OCI-LY7 (cell line): ENCODE results near the gene ENTR1. TPM values are rescaled to one million over a fixed set of nuclear protein-coding genes. Genes with fewer than 3 reads are reported as not detected.
A peak's percentile ranks its signal among the peaks of the same experiment; 100 is the strongest.

Experiments
- BruUV-seq: library from RNA; stranded (reverse); fragments of 400-500 nt; replicated peaks from 2 replicates; lab custom pipeline; 2021; lab: Mats Ljungman, UMichigan
- CTCF ChIA-PET: fragments of 300-600 bp; sonication (Branson Sonifier 250); formaldehyde crosslinking; loops from one replicate; lab custom pipeline; 2022; ENCODE audit warnings: antibody characterized with exemption; ENCODE audit not compliant: unreplicated experiment; lab: Charles Lee
- POLR2A ChIA-PET: fragments of 300-600 bp; sonication (Branson Sonifier 250); formaldehyde crosslinking; loops from one replicate; lab custom pipeline; 2022; ENCODE audit warnings: antibody characterized with exemption; lab: Charles Lee
- DNase-seq: peaks from one replicate; pipeline ENCODE4 v3.0.0-alpha.2; 2015; ENCODE audit warnings: low spot score
- H2AFZ ChIP-seq: fragments of 200-600 bp; sonication (generic), shearing (Covaris generic); 2 replicates; pipeline ENCODE4 v1.6.1; 2014; ENCODE audit warnings: mild to moderate bottlenecking, antibody characterized with exemption, low read length, moderate library complexity
- H3K27ac ChIP-seq: fragments of 200-600 bp; sonication (generic); 2 replicates; pipeline ENCODE4 v1.5.1; 2014; ENCODE audit warnings: mixed run types, low read depth, mild to moderate bottlenecking, moderate library complexity, low read length, inconsistent platforms; ENCODE audit not compliant: poor library complexity, severe bottlenecking
- H3K36me3 ChIP-seq: fragments of 200-600 bp; sonication (generic); 2 replicates; pipeline ENCODE4 v1.6.1; 2014; ENCODE audit warnings: mild to moderate bottlenecking, antibody characterized with exemption, low read length, moderate library complexity, mixed read lengths; ENCODE audit not compliant: insufficient read depth
- H3K4me1 ChIP-seq: fragments of 200-600 bp; sonication (generic); 2 replicates; pipeline ENCODE4 v1.5.1; 2014; ENCODE audit warnings: mild to moderate bottlenecking, low read length; ENCODE audit not compliant: insufficient read depth, poor library complexity, severe bottlenecking
- H3K4me2 ChIP-seq: fragments of 200-600 bp; sonication (generic); 2 replicates; pipeline ENCODE4 v1.6.1; 2014; ENCODE audit warnings: mild to moderate bottlenecking, low read length
- H3K4me3 ChIP-seq: fragments of 200-600 bp; sonication (generic); 2 replicates; pipeline ENCODE4 v1.5.1; 2014; ENCODE audit warnings: mild to moderate bottlenecking, low read depth, low read length; ENCODE audit not compliant: poor library complexity, severe bottlenecking
- H3K79me2 ChIP-seq: fragments of 200-600 bp; sonication (generic); 2 replicates; pipeline ENCODE4 v1.6.1; 2016; ENCODE audit warnings: low read depth, mild to moderate bottlenecking, low read length, moderate library complexity, mixed read lengths; ENCODE audit not compliant: insufficient read depth
- H3K9me2 ChIP-seq: fragments of 200-600 bp; sonication (generic); 2 replicates; pipeline ENCODE4 v1.6.1; 2016; ENCODE audit warnings: mild to moderate bottlenecking, low read length, mixed read lengths; ENCODE audit not compliant: insufficient read depth
- H3K9me3 ChIP-seq: fragments of 200-600 bp; sonication (generic); 2 replicates; pipeline ENCODE4 v1.6.1; 2014; ENCODE audit warnings: mild to moderate bottlenecking, mixed run types, low read length, mixed read lengths
- H4K20me1 ChIP-seq: fragments of 200-600 bp; sonication (generic); 2 replicates; pipeline ENCODE4 v1.6.1; 2014; ENCODE audit warnings: mild to moderate bottlenecking, antibody characterized with exemption, low read length, moderate library complexity, mixed read lengths; ENCODE audit not compliant: insufficient read depth
- EZH2phosphoT487 ChIP-seq: fragments of 200-600 bp; sonication (generic); IDR thresholded peaks from 2 replicates; pipeline ENCODE4 v1.6.1; 2018; ENCODE audit warnings: low read depth, borderline replicate concordance, mild to moderate bottlenecking, mixed run types, antibody characterized with exemption, low read length, moderate library complexity, mixed read lengths
- intact Hi-C: fragments of 100-400 bp; cut with micrococcal nuclease; formaldehyde crosslinking; loops from one replicate; pipeline ENCODE4 v1.10.0; 2022; ENCODE audit not compliant: unreplicated experiment
- total RNA-seq, 2 experiments: library from RNA; depleted of rRNA in 1 of 2; stranded (reverse); fragments of >200 nt in 1 of 2; shearing (Covaris generic) in 1 of 2; gene quantifications; 2 replicates each; pipeline ENCODE4 v1.2.3, GENCODE V29; 2014 to 2022
- TF ChIP-seq, protein P1 (sequence below): fragments of 200-600 bp; sonication (generic); conservative IDR thresholded peaks from 2 replicates; pipeline ENCODE4 v1.5.1; 2014; ENCODE audit warnings: mild to moderate bottlenecking, antibody characterized with exemption, low read length, moderate library complexity, mixed read lengths

ENTR1 gene
- total RNA-seq, 2 experiments from 2014 or later = 103 to 109 TPM

GRCh38 chr9:136364942-136365774 is 45.3 kb downstream of the ENTR1 start:
- Histone ChIP-seq H3K36me3 (no peaks in the 10 kb centered on the region), H3K4me3 (no peak overlapping the region), H3K79me2 (no peaks in the 10 kb centered on the region), H3K4me1 (peaks cover 12% of the 10 kb centered on the region), H3K27ac (no peak overlapping the region), H3K9me2 (no peaks in the 10 kb centered on the region), H4K20me1 (no peaks in the 10 kb centered on the region), H3K4me2 (no peak overlapping the region), H3K9me3 (no peaks in the 10 kb centered on the region), H2AFZ (no peak overlapping the region)
- ChIA-PET POLR2A (no interaction called here), CTCF (no interaction called here)
- no TSS peak for BruUV-seq
- TF ChIP-seq, protein P1, sequence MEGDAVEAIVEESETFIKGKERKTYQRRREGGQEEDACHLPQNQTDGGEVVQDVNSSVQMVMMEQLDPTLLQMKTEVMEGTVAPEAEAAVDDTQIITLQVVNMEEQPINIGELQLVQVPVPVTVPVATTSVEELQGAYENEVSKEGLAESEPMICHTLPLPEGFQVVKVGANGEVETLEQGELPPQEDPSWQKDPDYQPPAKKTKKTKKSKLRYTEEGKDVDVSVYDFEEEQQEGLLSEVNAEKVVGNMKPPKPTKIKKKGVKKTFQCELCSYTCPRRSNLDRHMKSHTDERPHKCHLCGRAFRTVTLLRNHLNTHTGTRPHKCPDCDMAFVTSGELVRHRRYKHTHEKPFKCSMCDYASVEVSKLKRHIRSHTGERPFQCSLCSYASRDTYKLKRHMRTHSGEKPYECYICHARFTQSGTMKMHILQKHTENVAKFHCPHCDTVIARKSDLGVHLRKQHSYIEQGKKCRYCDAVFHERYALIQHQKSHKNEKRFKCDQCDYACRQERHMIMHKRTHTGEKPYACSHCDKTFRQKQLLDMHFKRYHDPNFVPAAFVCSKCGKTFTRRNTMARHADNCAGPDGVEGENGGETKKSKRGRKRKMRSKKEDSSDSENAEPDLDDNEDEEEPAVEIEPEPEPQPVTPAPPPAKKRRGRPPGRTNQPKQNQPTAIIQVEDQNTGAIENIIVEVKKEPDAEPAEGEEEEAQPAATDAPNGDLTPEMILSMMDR = no peak
- no peak for TF ChIP-seq EZH2phosphoT487
- intact Hi-C loops = no loop called here
- DNase-seq = no peak

GRCh38 chr9:136363949-136364748 is 46.3 kb downstream of the ENTR1 start:
- ChIA-PET CTCF (interaction anchor here (1.2 kb wide), 1 partner anchor 46 kb away, joined by 3 read pairs; no protein-coding TSS in a partner anchor), POLR2A (no interaction called here)
- Histone ChIP-seq H3K4me2 (peak overlapping the region; percentile 35; the same call in 1 of the 2 replicates), H3K79me2 (no peaks in the 10 kb centered on the region), H3K36me3 (no peaks in the 10 kb centered on the region), H3K9me3 (no peaks in the 10 kb centered on the region), H3K27ac (no peak overlapping the region), H3K9me2 (no peaks in the 10 kb centered on the region), H3K4me1 (peaks cover 12% of the 10 kb centered on the region), H2AFZ (no peak overlapping the region), H4K20me1 (no peaks in the 10 kb centered on the region), H3K4me3 (peak overlapping the region; percentile 82)
- no peak for DNase-seq
- TF ChIP-seq, protein P1 = peak; percentile 44; the same call in 1 of the 2 replicates
- TF ChIP-seq EZH2phosphoT487 = no peak
- intact Hi-C loops = loop anchor here (1.0 kb wide), 1 partner anchor 36 kb away; the partner anchor contains the start of gene SNAPC4
- BruUV-seq = TSS peak; percentile 71
